Peyer's patch (tissue), 4 donors: ENCODE measurements around the gene CD226.

Experiments
- CTCF ChIP-seq, 6 experiments: fragments of 450-650 bp in 4 of 6; fragments of 200-600 bp in 2 of 6; sonication (generic) in 1 of 6; IDR thresholded peaks; one replicate each; pipeline ENCODE4 v1.5.1; 2017 to 2019; ENCODE audit warnings: antibody characterized with exemption in 6 of 6, mild to moderate bottlenecking in 3 of 6, moderate library complexity in 1 of 6
- POLR2A ChIP-seq, 2 donors: fragments of 450-650 bp; IDR thresholded peaks; one replicate each; pipeline ENCODE4 v1.5.1; 2017; ENCODE audit warnings: antibody characterized with exemption in 2 of 2, mild to moderate bottlenecking in 2 of 2, moderate library complexity in 2 of 2

- TF ChIP-seq CTCF (IDR thresholded peaks at IDR 0.05): no peak
- no peak for TF ChIP-seq POLR2A (IDR thresholded peaks at IDR 0.05)
Observed at GRCh38 chr18:69874058-69874457, 73.6 kb downstream of the CD226 start.
